ENCODE results near the gene SEMA3E. TPM values are rescaled to one million over a fixed set of nuclear protein-coding genes. Genes with fewer than 3 reads are reported as not detected.

Gene SEMA3E
- total RNA-seq, 3 donors from 2014 or later (not counting 1 experiment from before 2014, with no cell fraction given): not detected

DNA sequence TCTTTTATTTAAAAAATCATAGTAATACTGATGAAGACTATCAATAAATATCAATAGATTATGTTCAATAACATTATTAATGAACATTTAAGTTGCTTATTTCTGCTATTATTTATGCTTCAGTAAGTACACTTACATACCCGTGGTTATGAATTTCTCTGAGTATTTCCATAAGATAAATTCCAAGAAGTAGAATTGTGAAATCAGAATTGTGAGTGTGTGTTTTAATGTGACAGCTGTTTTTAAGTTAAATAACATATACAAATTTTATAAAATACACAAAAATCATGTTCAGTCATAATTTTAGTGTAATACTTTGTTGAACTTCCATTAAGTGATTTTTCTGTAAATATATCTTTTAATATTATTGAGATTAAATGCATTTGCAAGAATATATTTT, 37.5 kb upstream of the SEMA3E start:
- no CpG with 5 or more reads among the region's 1 CpG for WGBS (ENCODE audit: insufficient coverage)

DNA sequence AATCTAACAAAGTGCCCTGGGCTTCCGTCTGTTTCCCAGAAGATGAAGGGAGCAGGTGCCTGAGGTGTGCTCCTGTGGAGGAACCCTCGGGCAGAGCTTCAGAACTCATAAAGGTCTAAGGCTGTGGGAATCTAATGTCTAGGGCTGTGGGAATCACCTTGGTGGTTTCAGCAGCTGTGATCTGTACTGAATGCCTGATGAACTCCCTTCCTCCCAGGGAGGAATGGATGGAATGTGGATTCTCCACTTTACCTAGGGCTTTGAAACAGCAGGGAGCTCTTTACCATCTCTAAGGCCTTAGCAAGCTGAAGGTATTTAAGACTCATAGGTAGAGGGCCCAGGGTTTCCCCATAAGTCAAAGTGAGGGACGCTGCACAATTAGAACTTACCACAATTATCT, 36.0 kb upstream of the SEMA3E start:
- ATAC-seq (no peak), DNase-seq (no peak)
- Mint-ChIP-seq H3K4me3 (no peak overlapping the region), H3K4me1 (no peaks in the 10 kb centered on the region), H3K27ac (no peak overlapping the region), H3K9me3 (peaks cover 5 to 6% of the 10 kb centered on the region in 2 donors), H3K27me3 (ENCODE audit: low read depth in 2 of 2) (no peaks in the 10 kb centered on the region), H3K36me3 (no peaks in the 10 kb centered on the region)
- no peak for TF ChIP-seq CTCF (IDR thresholded peaks at IDR 0.05)
- H3K9me3 ChIP-seq (ENCODE audit: control insufficient read depth, insufficient read depth, low read length): peaks cover 4% of the 10 kb centered on the region
- H3K4me3 ChIP-seq (ENCODE audit: low read length): no peak overlapping the region
- H3K36me3 ChIP-seq (ENCODE audit: control insufficient read depth, insufficient read depth, low read length): no peaks in the 10 kb centered on the region
- intact Hi-C loops (cut with micrococcal nuclease): no loop called here
- whole genome bisulfite sequencing (ENCODE audit: insufficient coverage): 74% methylated on average over 2 of the region's 3 CpGs
- H3K4me1 ChIP-seq (ENCODE audit: control insufficient read depth, insufficient read depth, low read length): no peaks in the 10 kb centered on the region
- no peak overlapping the region for H3K27ac ChIP-seq (ENCODE audit: low read length)
- H3K27me3 ChIP-seq (ENCODE audit: control insufficient read depth, insufficient read depth, low read length): no peaks in the 10 kb centered on the region

More for the DNA sequence above, 37.5 kb upstream of the SEMA3E start:
- H3K36me3 ChIP-seq (ENCODE audit: control insufficient read depth, insufficient read depth, low read length): no peaks in the 10 kb centered on the region
- DNase-seq (no peak), ATAC-seq (no peak)
- Mint-ChIP-seq H3K9me3 (peaks cover 9 to 10% of the 10 kb centered on the region in 2 donors), H3K36me3 (no peaks in the 10 kb centered on the region), H3K4me1 (no peaks in the 10 kb centered on the region), H3K27me3 (ENCODE audit: low read depth in 2 of 2) (no peaks in the 10 kb centered on the region), H3K27ac (no peak overlapping the region), H3K4me3 (no peak overlapping the region)
- H3K27ac ChIP-seq (ENCODE audit: low read length): no peak overlapping the region
- no peak for TF ChIP-seq CTCF (IDR thresholded peaks at IDR 0.05)
- peaks cover 4% of the 10 kb centered on the region for H3K9me3 ChIP-seq (ENCODE audit: control insufficient read depth, insufficient read depth, low read length)
- H3K27me3 ChIP-seq (ENCODE audit: control insufficient read depth, insufficient read depth, low read length): no peaks in the 10 kb centered on the region
- no peaks in the 10 kb centered on the region for H3K4me1 ChIP-seq (ENCODE audit: control insufficient read depth, insufficient read depth, low read length)
- no peak overlapping the region for H3K4me3 ChIP-seq (ENCODE audit: low read length)
- intact Hi-C loops (cut with micrococcal nuclease): no loop called here

GRCh38 chr7:83681200-83681778, 32.4 kb upstream of the SEMA3E start:
- ATAC-seq (no peak), DNase-seq (no peak)
- 71% methylated on average over 4 of the region's 4 CpGs for WGBS (ENCODE audit: insufficient coverage)
- peaks cover 9 to 14% of the 10 kb centered on the region in 2 donors for H3K9me3 Mint-ChIP-seq
- no peaks in the 10 kb centered on the region for H3K36me3 Mint-ChIP-seq
- H3K4me1 Mint-ChIP-seq: no peaks in the 10 kb centered on the region
- no peaks in the 10 kb centered on the region for H3K36me3 ChIP-seq (ENCODE audit: control insufficient read depth, insufficient read depth, low read length)
- H3K4me1 ChIP-seq (ENCODE audit: control insufficient read depth, insufficient read depth, low read length): no peaks in the 10 kb centered on the region
- H3K9me3 ChIP-seq (ENCODE audit: control insufficient read depth, insufficient read depth, low read length): peaks cover 4% of the 10 kb centered on the region
- H3K27me3 Mint-ChIP-seq (ENCODE audit: low read depth in 2 of 2): no peaks in the 10 kb centered on the region
- no peaks in the 10 kb centered on the region for H3K27me3 ChIP-seq (ENCODE audit: control insufficient read depth, insufficient read depth, low read length)
- H3K4me3 ChIP-seq (ENCODE audit: low read length): no peak overlapping the region
- H3K27ac ChIP-seq (ENCODE audit: low read length): no peak overlapping the region
- H3K4me3 Mint-ChIP-seq: no peak overlapping the region
- intact Hi-C loops (cut with micrococcal nuclease): no loop called here
- no peak for TF ChIP-seq CTCF (IDR thresholded peaks at IDR 0.05)
- H3K27ac Mint-ChIP-seq: no peak overlapping the region

All from natural killer cell (primary cell).